Erythroblast (primary cell): ENCODE measurements around the gene RAB8A.

Experiments used
- GATA1 ChIP-seq: IDR thresholded peaks from 2 replicates; pipeline ENCODE4 v1.6.1; 2011; ENCODE audit warnings: low read depth, mild to moderate bottlenecking, control low read depth, low read length, moderate library complexity
- POLR2A ChIP-seq: IDR thresholded peaks from 2 replicates; pipeline ENCODE4 v1.6.1; 2011; ENCODE audit warnings: mild to moderate bottlenecking, low read length

- TF ChIP-seq POLR2A, result no peak
- TF ChIP-seq GATA1, result no peak
Measured at GRCh38 chr19:16180611-16181010, 68.9 kb downstream of the RAB8A start.
